HFFc6 (cell line): Measurements from ENCODE around the gene PHYH. TPM values are rescaled to one million over a fixed set of nuclear protein-coding genes. Genes with fewer than 3 reads are reported as not detected.

Experiments used
- DNase-seq: peaks from one replicate; pipeline ENCODE4 v3.0.0-alpha.2; 2018
- H3K27ac Mint-ChIP-seq: 2 replicates; pipeline ENCODE4 v1.8.0; 2020; ENCODE audit warnings: mild to moderate bottlenecking, mixed read lengths
- H3K27me3 Mint-ChIP-seq: 2 replicates; pipeline ENCODE4 v1.8.0; 2021; ENCODE audit warnings: mild to moderate bottlenecking, moderate library complexity, mixed read lengths; ENCODE audit not compliant: insufficient read depth
- H3K36me3 Mint-ChIP-seq: 2 replicates; pipeline ENCODE4 v1.8.0; 2021; ENCODE audit warnings: low read depth, mixed read lengths
- H3K4me1 Mint-ChIP-seq: 2 replicates; pipeline ENCODE4 v1.8.0; 2020; ENCODE audit warnings: low read depth, mixed read lengths
- H3K4me3 Mint-ChIP-seq: 2 replicates; pipeline ENCODE4 v1.8.0; 2020; ENCODE audit warnings: mild to moderate bottlenecking, moderate library complexity, mixed read lengths
- H3K9me3 Mint-ChIP-seq: 2 replicates; pipeline ENCODE4 v1.8.0; 2020; ENCODE audit warnings: mild to moderate bottlenecking, mixed read lengths
- total RNA-seq, 6 experiments: library from RNA; stranded (reverse); fragmentation: NEBNext Ultra II Directional; extraction: Animal tissue kit (Norgen Biotek cat#: 25700); gene quantifications; 2 replicates in 1 of 6; 3 replicates in 5 of 6; pipeline ENCODE4 v1.2.3, GENCODE V29; 2021
- TF ChIP-seq, protein P1 (sequence below): fragments of 200-600 bp; sonication (generic); IDR thresholded peaks from 2 replicates; pipeline ENCODE4 v1.5.0; 2021; ENCODE audit warnings: antibody characterized with exemption, mild to moderate bottlenecking

Gene PHYH
- total RNA-seq, 6 experiments from 2014 or later: 17.2 to 20.3 (median 17.6) TPM

DNA sequence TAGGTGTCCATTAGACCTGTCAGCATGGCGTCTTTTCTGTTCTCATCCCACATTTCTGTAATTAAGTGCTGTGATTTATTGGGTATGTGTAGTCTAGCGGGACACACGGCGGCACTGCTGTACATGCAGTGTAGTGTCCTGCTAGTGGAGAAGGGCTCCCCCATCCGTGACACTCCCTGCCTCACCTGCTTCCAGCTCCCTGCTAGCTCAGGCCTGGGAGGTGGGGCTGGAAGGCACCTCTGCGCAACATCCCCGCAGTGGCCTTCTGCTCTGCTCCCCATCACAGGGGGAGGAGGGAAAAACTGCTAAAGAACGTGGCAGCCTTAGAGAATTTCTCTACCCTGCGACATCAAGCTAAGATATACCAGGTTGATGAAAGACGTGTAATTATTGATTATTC is 28.7 kb upstream of the PHYH start:
- Mint-ChIP-seq H3K27me3 (peaks cover 3% of the 10 kb centered on the region; the same call in 1 of the 2 replicates), H3K36me3 (peaks cover 50% of the 10 kb centered on the region), H3K27ac (no peak overlapping the region), H3K4me3 (no peak overlapping the region), H3K4me1 (no peaks in the 10 kb centered on the region), H3K9me3 (no peaks in the 10 kb centered on the region)
- TF ChIP-seq, protein P1, sequence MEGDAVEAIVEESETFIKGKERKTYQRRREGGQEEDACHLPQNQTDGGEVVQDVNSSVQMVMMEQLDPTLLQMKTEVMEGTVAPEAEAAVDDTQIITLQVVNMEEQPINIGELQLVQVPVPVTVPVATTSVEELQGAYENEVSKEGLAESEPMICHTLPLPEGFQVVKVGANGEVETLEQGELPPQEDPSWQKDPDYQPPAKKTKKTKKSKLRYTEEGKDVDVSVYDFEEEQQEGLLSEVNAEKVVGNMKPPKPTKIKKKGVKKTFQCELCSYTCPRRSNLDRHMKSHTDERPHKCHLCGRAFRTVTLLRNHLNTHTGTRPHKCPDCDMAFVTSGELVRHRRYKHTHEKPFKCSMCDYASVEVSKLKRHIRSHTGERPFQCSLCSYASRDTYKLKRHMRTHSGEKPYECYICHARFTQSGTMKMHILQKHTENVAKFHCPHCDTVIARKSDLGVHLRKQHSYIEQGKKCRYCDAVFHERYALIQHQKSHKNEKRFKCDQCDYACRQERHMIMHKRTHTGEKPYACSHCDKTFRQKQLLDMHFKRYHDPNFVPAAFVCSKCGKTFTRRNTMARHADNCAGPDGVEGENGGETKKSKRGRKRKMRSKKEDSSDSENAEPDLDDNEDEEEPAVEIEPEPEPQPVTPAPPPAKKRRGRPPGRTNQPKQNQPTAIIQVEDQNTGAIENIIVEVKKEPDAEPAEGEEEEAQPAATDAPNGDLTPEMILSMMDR: no peak
- DNase-seq: no peak

DNA sequence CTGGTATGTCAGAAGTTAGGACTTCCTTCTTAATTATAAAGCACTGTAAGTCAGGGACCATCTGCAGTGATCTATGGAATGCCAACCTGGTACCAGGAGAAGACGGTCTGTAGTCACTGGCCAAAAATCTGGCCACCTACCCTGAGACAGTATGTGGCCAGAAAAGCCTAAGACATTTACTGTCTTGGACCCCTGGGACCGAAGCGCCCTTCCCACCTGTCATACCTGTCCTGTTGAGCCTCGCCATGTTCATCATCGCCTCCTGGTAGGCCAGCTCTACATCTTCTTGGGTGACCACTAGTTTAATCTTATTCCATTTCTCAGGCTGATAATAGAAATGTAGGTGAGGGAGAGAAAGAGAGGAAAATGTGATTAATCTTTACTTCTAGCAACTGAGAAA is 28.3 kb upstream of the PHYH start:
- Mint-ChIP-seq H3K4me1 (no peaks in the 10 kb centered on the region), H3K36me3 (peaks cover 47% of the 10 kb centered on the region), H3K9me3 (no peaks in the 10 kb centered on the region), H3K27me3 (peaks cover 3% of the 10 kb centered on the region; the same call in 1 of the 2 replicates), H3K4me3 (no peak overlapping the region), H3K27ac (no peak overlapping the region)
- DNase-seq: no peak
- TF ChIP-seq, protein P1: no peak

DNA sequence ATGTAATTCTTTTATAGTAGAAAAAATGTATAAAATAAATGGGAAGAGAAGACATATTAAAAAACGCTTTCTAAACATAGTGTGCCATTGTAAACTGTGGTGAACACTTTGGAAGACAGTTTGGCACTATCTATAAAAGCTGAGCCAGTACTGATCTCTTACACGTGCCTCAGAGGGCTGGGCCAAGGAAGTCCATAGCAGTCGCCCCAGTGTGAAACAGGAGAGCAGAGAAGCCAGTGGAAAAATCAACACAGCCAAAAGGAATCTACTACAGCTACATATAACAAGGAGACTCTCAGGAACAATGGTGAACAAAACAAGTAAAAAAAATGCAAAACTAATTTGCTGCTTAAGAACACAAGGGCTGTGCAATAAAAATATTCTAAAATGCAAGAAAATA is 27.7 kb upstream of the PHYH start:
- H3K27ac Mint-ChIP-seq: peak overlapping the region; percentile 56; the same call in 1 of the 2 replicates
- H3K9me3 Mint-ChIP-seq: no peaks in the 10 kb centered on the region
- no peaks in the 10 kb centered on the region for H3K4me1 Mint-ChIP-seq
- no peak for DNase-seq
- TF ChIP-seq, protein P1: no peak
- H3K36me3 Mint-ChIP-seq: peaks cover 47% of the 10 kb centered on the region
- H3K27me3 Mint-ChIP-seq: peaks cover 3% of the 10 kb centered on the region; the same call in 1 of the 2 replicates
- no peak overlapping the region for H3K4me3 Mint-ChIP-seq

DNA sequence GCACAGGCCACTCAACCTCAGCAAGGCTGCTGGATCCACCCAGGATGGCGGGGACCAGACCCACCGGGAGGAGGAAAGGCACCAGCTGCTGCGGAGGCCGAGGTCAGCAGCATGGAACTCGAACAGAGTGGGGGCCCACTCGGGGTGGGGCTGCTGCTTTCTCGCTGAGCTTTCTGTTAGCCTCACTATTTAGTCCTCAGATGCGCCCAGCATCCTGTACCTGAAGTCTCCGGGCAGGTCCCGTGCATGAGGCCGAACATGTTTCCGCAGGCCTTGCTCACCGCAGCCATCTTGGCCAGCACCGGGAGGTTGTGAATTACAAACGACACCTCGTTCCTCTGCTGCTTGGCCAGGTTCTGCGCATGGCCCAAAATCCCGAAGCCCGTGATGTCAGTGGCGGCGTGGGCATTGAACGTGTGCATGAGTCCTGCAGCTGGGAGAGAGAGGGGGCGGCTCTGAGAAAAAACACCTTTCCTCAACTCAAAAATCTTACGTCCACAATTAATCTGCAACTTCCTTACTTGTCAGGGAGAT is 22.8 kb upstream of the PHYH start:
- Mint-ChIP-seq H3K9me3 (no peaks in the 10 kb centered on the region), H3K4me1 (no peaks in the 10 kb centered on the region), H3K27ac (no peak overlapping the region), H3K4me3 (no peak overlapping the region), H3K36me3 (peaks cover 26% of the 10 kb centered on the region), H3K27me3 (peaks cover 3% of the 10 kb centered on the region; the same call in 1 of the 2 replicates)
- no peak for DNase-seq
- TF ChIP-seq, protein P1: no peak

DNA sequence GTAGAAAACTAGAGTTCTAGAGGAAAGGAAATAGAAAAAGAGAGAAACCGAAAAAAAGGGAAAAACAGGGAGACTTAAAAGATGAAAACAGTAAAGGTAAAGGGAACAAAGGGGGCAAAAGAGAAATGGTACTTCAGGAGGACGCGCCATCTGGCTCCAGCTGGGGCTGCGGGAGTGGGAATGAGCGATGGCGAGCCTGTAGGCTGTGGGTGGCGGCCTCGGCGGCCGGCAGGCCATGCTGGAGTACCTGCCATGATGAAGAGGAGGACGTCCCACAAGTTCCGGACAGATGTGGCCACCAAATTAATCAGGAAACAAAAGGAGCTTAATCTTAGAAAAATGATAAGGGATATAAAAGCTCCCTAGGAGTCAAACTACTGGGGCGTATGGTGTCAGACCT is 21.7 kb upstream of the PHYH start:
- Mint-ChIP-seq H3K4me3 (no peak overlapping the region), H3K9me3 (no peaks in the 10 kb centered on the region), H3K27me3 (no peaks in the 10 kb centered on the region), H3K27ac (no peak overlapping the region), H3K4me1 (no peaks in the 10 kb centered on the region), H3K36me3 (peaks cover 24% of the 10 kb centered on the region)
- TF ChIP-seq, protein P1: no peak
- no peak for DNase-seq
